B cell (primary cell): ENCODE measurements around the gene GSE1. TPM values are rescaled to one million over a fixed set of nuclear protein-coding genes. Genes with fewer than 3 reads are reported as not detected.

Source experiments
- ATAC-seq: fragments of 200-7000 bp; cut with Tn5 transposase; one replicate; pipeline ENCODE4 v1.10.0; 2021; ENCODE audit warnings: low read depth, mild to moderate bottlenecking, moderate number of reproducible peaks, moderate library complexity
- CTCF ChIA-PET: fragments of 350-600 bp; sonication (Branson Sonifier 250); formaldehyde crosslinking; loops from one replicate; lab custom pipeline; 2021; ENCODE audit warnings: antibody characterized with exemption, inconsistent platforms; lab: Charles Lee
- POLR2A ChIA-PET: fragments of 350-600 bp; sonication (Branson Sonifier 250); formaldehyde crosslinking; loops from one replicate; lab custom pipeline; 2021; ENCODE audit warnings: antibody characterized with exemption; lab: Charles Lee
- DNase-seq: peaks from one replicate; pipeline ENCODE4 v3.0.0; 2013
- H2AFZ ChIP-seq: 2 replicates; pipeline ENCODE4 v1.6.1; 2012; ENCODE audit warnings: mild to moderate bottlenecking, low read depth, low read length; ENCODE audit not compliant: insufficient read depth, poor library complexity, severe bottlenecking
- H3K27ac ChIP-seq, 2 donors: 1 replicate in 1 of 2; 2 replicates in 1 of 2; pipeline ENCODE4 v1.5.1; 2012 to 2013; ENCODE audit warnings: low read length in 2 of 2, mild to moderate bottlenecking in 2 of 2, moderate library complexity in 1 of 2
- H3K27me3 ChIP-seq, 4 experiments: fragments of 200-600 bp in 1 of 4; sonication (generic) in 1 of 4; replicated peaks in 1 of 4; 1 replicate in 2 of 4; 2 replicates in 2 of 4; pipeline versions ENCODE4 v1.6.1 to v1.7.0; 2013 to 2016; ENCODE audit warnings: low read length in 3 of 4, mild to moderate bottlenecking in 2 of 4, mixed read lengths in 1 of 4, moderate library complexity in 1 of 4; ENCODE audit not compliant: insufficient read depth in 4 of 4, control insufficient read depth in 3 of 4; ENCODE audit errors: control extremely low read depth in 1 of 4
- H3K36me3 ChIP-seq, 2 experiments: replicated peaks in 1 of 2; 1 replicate in 1 of 2; 2 replicates in 1 of 2; pipeline versions ENCODE4 v1.6.1 to v1.7.1; 2013; ENCODE audit warnings: low read length in 1 of 2; ENCODE audit not compliant: insufficient read depth in 2 of 2, control insufficient read depth in 1 of 2; ENCODE audit errors: control extremely low read depth in 1 of 2, extremely low read depth in 1 of 2
- H3K4me1 ChIP-seq, 2 donors: fragments of 200-600 bp in 1 of 2; sonication (generic) in 1 of 2; 1 replicate in 1 of 2; 2 replicates in 1 of 2; pipeline versions ENCODE4 v1.5.1 to v1.6.1; 2013 to 2017; ENCODE audit warnings: low read length in 2 of 2; ENCODE audit not compliant: control insufficient read depth in 2 of 2, insufficient read depth in 2 of 2
- H3K4me2 ChIP-seq: replicated peaks from 2 replicates; pipeline ENCODE3; 2012; ENCODE audit warnings: mild to moderate bottlenecking, low read depth, low read length; ENCODE audit not compliant: poor library complexity, severe bottlenecking
- H3K4me3 ChIP-seq, 5 experiments: fragments of 200-600 bp in 1 of 5; sonication (generic) in 1 of 5; 1 replicate in 3 of 5; 2 replicates in 2 of 5; pipeline versions ENCODE4 v1.5.1 to v1.7.0; 2011 to 2016; ENCODE audit warnings: low read length in 4 of 5, mild to moderate bottlenecking in 4 of 5, low read depth in 2 of 5, control low read depth in 1 of 5, moderate library complexity in 1 of 5; ENCODE audit not compliant: insufficient read depth in 1 of 5; ENCODE audit errors: control extremely low read depth in 1 of 5, extremely low read depth in 1 of 5
- H3K79me2 ChIP-seq: fragments of 200-600 bp; sonication (generic); one replicate; pipeline ENCODE4 v1.6.0; 2016; ENCODE audit warnings: low read length; ENCODE audit not compliant: control insufficient read depth, insufficient read depth
- H3K9ac ChIP-seq: fragments of 200-600 bp; sonication (generic); 2 replicates; pipeline ENCODE4 v1.6.1; 2017; ENCODE audit warnings: mild to moderate bottlenecking, low read length, moderate library complexity
- H3K9me3 ChIP-seq, 3 donors: one replicate each; pipeline versions ENCODE4 v1.6.1 to v1.7.1; 2013; ENCODE audit warnings: low read length in 2 of 3; ENCODE audit not compliant: control insufficient read depth in 2 of 3, insufficient read depth in 1 of 3; ENCODE audit errors: control extremely low read depth in 1 of 3
- H4K20me1 ChIP-seq: 2 replicates; pipeline ENCODE4 v1.6.0; 2012; ENCODE audit warnings: mild to moderate bottlenecking, low read length; ENCODE audit not compliant: insufficient read depth, control insufficient read depth, poor library complexity, severe bottlenecking
- H3K27ac Mint-ChIP-seq: one replicate; pipeline ENCODE4 v1.8.0; 2021; ENCODE audit warnings: mixed read lengths
- H3K27me3 Mint-ChIP-seq: one replicate; pipeline ENCODE4 v1.8.0; 2021; ENCODE audit warnings: mixed read lengths
- H3K4me1 Mint-ChIP-seq: one replicate; pipeline ENCODE4 v1.8.0; 2021; ENCODE audit warnings: mixed read lengths
- H3K4me3 Mint-ChIP-seq: one replicate; pipeline ENCODE4 v1.8.0; 2021; ENCODE audit warnings: mixed read lengths
- H3K9me3 Mint-ChIP-seq: one replicate; pipeline ENCODE4 v1.8.0; 2022; ENCODE audit warnings: mixed read lengths; ENCODE audit not compliant: insufficient read depth
- EZH2 ChIP-seq: IDR thresholded peaks from 2 replicates; pipeline ENCODE4 v1.6.1; 2012; ENCODE audit warnings: borderline replicate concordance, low read depth, mild to moderate bottlenecking, moderate library complexity, low read length; ENCODE audit not compliant: insufficient read depth, poor library complexity, severe bottlenecking
- WGBS: methylation state at CpG from one replicate; pipeline ENCODE4 v1.1.5; 2013; ENCODE audit warnings: missing lambda C conversion rate; ENCODE audit not compliant: insufficient coverage; 5-methylcytosine and 5-hydroxymethylcytosine counted together
- intact Hi-C: fragments of 100-400 bp; cut with micrococcal nuclease; formaldehyde crosslinking; loops from one replicate; pipeline ENCODE4 v1.10.0; 2022
- polyA plus RNA-seq: library from polyadenylated mRNA; depleted of rRNA; stranded (reverse); fragments of >200 nt; gene quantifications from 2 replicates; pipeline ENCODE4 v1.2.3, GENCODE V29; 2012
- total RNA-seq, 2 donors: library from RNA; stranded (reverse); fragments of 120-200 nt in 1 of 2; gene quantifications; 1 replicate in 1 of 2; 2 replicates in 1 of 2; pipeline versions ENCODE4 v1.2.3 to v1.2.4, GENCODE V29; 2013 to 2022
- TF ChIP-seq, protein P1 (sequence below): fragments of 200-600 bp; IDR thresholded peaks from one replicate; pipeline ENCODE4 v1.8.0; 2022; ENCODE audit warnings: antibody characterized with exemption, mild to moderate bottlenecking

GSE1 gene
- total and polyA plus RNA-seq, 2 donors (not counting 1 experiment from before 2014, with no cell fraction given) = 57.3 to 76.1 TPM

DNA sequence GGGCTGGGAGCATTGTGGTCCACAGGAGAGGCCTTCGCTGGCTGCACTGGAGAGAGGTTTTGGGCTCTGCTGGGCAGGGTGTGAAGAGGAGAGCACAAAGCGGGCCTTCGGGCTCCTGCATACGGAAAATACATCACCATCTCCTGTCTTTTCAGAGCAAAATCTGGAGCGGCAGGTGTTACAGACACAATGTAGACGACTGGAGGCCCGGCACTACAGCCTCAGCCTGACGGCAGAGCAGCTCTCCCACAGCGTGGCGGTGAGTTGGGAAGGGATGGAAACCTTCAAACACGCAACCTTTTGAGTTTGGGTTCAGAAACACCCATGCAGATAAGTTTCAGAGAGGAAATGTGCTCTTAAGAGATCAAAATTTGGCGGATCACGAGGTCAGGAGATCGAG is 57.7 kb downstream of the GSE1 start:
- Mint-ChIP-seq H3K27ac (no peak overlapping the region), H3K9me3 (no peaks in the 10 kb centered on the region), H3K27me3 (no peaks in the 10 kb centered on the region), H3K4me1 (no peaks in the 10 kb centered on the region), H3K4me3 (no peak overlapping the region)
- Histone ChIP-seq H3K9me3 (no peaks in the 10 kb centered on the region), H3K9ac (no peak overlapping the region), H3K4me1 (no peaks in the 10 kb centered on the region), H4K20me1 (peaks cover 25% of the 10 kb centered on the region), H3K27ac (no peak overlapping the region), H2AFZ (no peak overlapping the region), H3K36me3 (peaks cover 1 to 79% of the 10 kb centered on the region in 2 experiments), H3K27me3 (no peaks in the 10 kb centered on the region), H3K4me3 (no peak overlapping the region), H3K79me2 (peaks cover 4% of the 10 kb centered on the region), H3K4me2 (no peak overlapping the region)
- ChIA-PET POLR2A (interaction anchor here (0.7 kb wide), 1 partner anchor 127 kb away, joined by 3 read pairs; no protein-coding TSS in a partner anchor), CTCF (no interaction called here)
- ATAC-seq = no peak
- intact Hi-C loops = no loop called here
- DNase-seq = no peak
- TF ChIP-seq, protein P1, sequence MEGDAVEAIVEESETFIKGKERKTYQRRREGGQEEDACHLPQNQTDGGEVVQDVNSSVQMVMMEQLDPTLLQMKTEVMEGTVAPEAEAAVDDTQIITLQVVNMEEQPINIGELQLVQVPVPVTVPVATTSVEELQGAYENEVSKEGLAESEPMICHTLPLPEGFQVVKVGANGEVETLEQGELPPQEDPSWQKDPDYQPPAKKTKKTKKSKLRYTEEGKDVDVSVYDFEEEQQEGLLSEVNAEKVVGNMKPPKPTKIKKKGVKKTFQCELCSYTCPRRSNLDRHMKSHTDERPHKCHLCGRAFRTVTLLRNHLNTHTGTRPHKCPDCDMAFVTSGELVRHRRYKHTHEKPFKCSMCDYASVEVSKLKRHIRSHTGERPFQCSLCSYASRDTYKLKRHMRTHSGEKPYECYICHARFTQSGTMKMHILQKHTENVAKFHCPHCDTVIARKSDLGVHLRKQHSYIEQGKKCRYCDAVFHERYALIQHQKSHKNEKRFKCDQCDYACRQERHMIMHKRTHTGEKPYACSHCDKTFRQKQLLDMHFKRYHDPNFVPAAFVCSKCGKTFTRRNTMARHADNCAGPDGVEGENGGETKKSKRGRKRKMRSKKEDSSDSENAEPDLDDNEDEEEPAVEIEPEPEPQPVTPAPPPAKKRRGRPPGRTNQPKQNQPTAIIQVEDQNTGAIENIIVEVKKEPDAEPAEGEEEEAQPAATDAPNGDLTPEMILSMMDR = no peak
- TF ChIP-seq EZH2 = no peak
- WGBS = 90% methylated on average over 11 of the region's 14 CpGs

DNA sequence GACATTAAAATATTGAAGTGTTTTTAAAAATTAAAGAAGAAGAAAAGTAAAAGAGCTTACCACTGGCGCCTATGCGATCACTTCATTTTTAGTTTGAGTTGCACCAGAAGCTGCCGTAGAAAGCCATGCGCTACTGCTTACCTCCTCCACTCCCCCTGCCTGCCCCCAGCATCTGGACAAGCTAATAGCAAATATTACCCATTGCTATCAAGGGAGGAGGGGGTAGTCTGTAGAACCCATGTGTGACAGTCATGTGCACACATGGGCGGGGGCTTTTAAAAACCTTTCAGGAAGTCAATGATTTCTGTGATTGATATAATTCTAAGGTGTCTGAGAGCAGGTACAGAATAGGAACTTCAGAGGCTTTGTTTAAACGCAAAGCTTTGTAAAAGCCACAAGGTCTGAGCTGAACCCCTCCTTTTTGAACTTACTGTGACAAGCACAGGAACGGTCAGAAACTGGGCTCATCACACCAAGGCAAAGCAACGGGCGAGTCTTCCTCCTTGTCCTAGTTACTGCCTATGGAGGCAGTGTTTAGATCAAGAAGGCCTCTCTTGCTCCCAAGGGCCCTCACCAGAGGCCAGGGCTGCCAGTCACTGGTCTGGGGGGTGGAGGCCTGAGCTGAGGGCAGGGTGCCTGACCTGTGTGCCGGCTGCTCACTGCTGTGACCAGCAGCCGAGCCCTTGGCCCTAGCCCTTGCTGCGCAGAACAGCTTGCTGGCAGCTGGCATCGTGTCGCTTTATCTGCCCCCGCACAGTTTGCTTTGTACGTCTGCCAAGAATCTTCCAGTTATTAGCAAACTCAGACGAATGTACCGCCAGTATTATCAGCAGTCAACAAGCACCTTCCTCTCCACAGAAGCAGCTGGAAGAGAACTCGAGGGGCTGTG is 60.7 kb downstream of the GSE1 start:
- POLR2A ChIA-PET = no interaction called here
- H3K36me3 ChIP-seq = peaks cover 1 to 68% of the 10 kb centered on the region in 2 experiments
- no peaks in the 10 kb centered on the region for H3K27me3 Mint-ChIP-seq
- H3K4me1 ChIP-seq = no peaks in the 10 kb centered on the region
- CTCF ChIA-PET = interaction anchor here (0.9 to 9.6 kb wide), 6 partner anchors 12 to 148 kb away, joined by 3 to 61 read pairs (median 6); no protein-coding TSS in a partner anchor
- TF ChIP-seq EZH2 = no peak
- TF ChIP-seq, protein P1 = no peak
- no peaks in the 10 kb centered on the region for H3K9me3 Mint-ChIP-seq
- no peak overlapping the region for H3K4me2 ChIP-seq
- H3K4me3 ChIP-seq = no peak overlapping the region
- ATAC-seq (no peak), DNase-seq (no peak)
- no peak overlapping the region for H3K9ac ChIP-seq
- peak overlapping the region; percentile 57 for H3K27ac Mint-ChIP-seq
- H3K4me1 Mint-ChIP-seq = no peaks in the 10 kb centered on the region
- H3K4me3 Mint-ChIP-seq = no peak overlapping the region
- no peak overlapping the region for H3K27ac ChIP-seq
- H3K79me2 ChIP-seq = no peaks in the 10 kb centered on the region
- intact Hi-C loops = no loop called here
- H3K27me3 ChIP-seq = no peaks in the 10 kb centered on the region
- no peak overlapping the region for H2AFZ ChIP-seq
- WGBS = 90% methylated on average over 14 of the region's 19 CpGs
- H3K9me3 ChIP-seq = no peaks in the 10 kb centered on the region
- peaks cover 16% of the 10 kb centered on the region for H4K20me1 ChIP-seq
